ENCODE data around the gene DLX1. TPM values are rescaled to one million over a fixed set of nuclear protein-coding genes. Genes with fewer than 3 reads are reported as not detected.
A peak's percentile ranks its signal among the peaks of the same experiment; 100 is the strongest.

DLX1 gene
- total and polyA plus RNA-seq, 2 experiments from 2014 or later = not detected

DNA sequence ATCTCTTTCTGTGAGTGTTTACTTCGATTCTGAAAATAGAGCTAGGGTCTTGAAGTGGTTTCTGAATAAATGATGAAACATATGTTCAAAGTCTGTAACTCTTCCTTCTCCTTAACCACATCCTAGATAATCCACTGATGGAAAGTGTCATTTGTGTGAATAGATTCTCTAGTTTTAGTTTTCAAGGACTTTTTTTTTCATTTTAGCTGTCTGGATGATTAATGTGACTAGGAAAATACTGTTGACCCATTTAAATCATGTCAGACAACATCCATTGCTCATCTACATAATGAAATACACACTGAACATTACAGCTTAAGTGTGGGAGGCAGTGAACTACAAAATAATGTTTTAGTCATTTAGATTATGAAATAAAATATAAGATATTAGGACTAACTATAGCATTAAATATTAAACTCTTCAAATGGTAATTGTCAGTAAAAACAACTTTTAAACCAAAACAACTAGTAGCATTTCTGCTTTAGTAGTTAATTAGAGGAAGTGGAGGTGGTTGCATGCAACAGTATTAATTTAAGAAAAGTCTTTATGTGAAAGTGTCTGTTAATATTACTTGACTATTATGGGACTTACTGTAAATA lies 39.1 kb upstream of the DLX1 start:
- no peaks in the 10 kb centered on the region for H3K36me3 ChIP-seq
- H3K27ac ChIP-seq = no peak overlapping the region
- peak in 1 of 2 donors; percentile 43 for DNase-seq (ENCODE audit: low read depth in 1 of 2, low spot score in 1 of 2)
- no peak overlapping the region for H3K4me3 ChIP-seq
- no peaks in the 10 kb centered on the region for H3K9me3 ChIP-seq (ENCODE audit: low read depth)
- H3K27me3 ChIP-seq = no peaks in the 10 kb centered on the region
- TF ChIP-seq, protein P1, sequence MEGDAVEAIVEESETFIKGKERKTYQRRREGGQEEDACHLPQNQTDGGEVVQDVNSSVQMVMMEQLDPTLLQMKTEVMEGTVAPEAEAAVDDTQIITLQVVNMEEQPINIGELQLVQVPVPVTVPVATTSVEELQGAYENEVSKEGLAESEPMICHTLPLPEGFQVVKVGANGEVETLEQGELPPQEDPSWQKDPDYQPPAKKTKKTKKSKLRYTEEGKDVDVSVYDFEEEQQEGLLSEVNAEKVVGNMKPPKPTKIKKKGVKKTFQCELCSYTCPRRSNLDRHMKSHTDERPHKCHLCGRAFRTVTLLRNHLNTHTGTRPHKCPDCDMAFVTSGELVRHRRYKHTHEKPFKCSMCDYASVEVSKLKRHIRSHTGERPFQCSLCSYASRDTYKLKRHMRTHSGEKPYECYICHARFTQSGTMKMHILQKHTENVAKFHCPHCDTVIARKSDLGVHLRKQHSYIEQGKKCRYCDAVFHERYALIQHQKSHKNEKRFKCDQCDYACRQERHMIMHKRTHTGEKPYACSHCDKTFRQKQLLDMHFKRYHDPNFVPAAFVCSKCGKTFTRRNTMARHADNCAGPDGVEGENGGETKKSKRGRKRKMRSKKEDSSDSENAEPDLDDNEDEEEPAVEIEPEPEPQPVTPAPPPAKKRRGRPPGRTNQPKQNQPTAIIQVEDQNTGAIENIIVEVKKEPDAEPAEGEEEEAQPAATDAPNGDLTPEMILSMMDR (IDR thresholded peaks at IDR 0.05; ENCODE audit: low read depth, low read length) = no peak
- H3K4me1 ChIP-seq (ENCODE audit: low read depth) = no peaks in the 10 kb centered on the region

DNA sequence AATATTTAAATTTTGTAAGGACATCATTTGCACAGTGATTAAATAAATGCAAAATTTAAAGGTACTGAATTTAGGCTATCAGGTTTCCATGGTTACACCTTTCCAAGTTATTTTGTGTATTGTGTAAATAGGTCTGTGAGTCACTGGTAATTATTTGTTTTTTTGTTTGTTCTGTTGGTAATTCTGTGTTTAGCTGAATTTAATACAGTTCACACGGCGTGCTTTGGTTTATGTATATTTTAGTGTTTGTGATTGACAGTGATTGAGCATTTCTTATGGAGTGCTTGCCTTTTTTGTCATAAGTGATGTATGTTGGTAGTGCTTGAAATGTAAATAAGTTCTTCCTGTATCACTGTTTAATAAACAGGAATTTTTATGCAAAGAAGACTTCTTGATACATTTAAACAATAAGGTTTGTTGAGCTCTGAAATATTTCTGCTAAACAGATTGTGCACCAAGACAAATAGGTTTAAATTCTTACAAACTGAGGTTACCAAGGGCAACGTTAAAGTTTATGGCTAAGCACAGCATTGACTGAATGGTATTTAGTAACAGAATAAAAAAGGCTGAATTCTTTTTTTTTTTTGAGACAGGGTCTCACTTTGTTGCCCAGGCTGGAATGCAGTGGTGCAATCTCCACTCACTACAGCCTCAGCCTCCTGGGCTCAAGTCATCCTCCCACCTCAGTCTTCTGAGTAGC lies 38.3 kb upstream of the DLX1 start:
- TF ChIP-seq, protein P1 (IDR thresholded peaks at IDR 0.05; ENCODE audit: low read depth, low read length) = no peak
- Histone ChIP-seq H3K9me3 (ENCODE audit: low read depth) (no peaks in the 10 kb centered on the region), H3K36me3 (no peaks in the 10 kb centered on the region), H3K27me3 (no peaks in the 10 kb centered on the region), H3K4me1 (ENCODE audit: low read depth) (no peaks in the 10 kb centered on the region), H3K4me3 (no peak overlapping the region), H3K27ac (no peak overlapping the region)
- DNase-seq (ENCODE audit: low read depth in 1 of 2, low spot score in 1 of 2) = no peak

DNA sequence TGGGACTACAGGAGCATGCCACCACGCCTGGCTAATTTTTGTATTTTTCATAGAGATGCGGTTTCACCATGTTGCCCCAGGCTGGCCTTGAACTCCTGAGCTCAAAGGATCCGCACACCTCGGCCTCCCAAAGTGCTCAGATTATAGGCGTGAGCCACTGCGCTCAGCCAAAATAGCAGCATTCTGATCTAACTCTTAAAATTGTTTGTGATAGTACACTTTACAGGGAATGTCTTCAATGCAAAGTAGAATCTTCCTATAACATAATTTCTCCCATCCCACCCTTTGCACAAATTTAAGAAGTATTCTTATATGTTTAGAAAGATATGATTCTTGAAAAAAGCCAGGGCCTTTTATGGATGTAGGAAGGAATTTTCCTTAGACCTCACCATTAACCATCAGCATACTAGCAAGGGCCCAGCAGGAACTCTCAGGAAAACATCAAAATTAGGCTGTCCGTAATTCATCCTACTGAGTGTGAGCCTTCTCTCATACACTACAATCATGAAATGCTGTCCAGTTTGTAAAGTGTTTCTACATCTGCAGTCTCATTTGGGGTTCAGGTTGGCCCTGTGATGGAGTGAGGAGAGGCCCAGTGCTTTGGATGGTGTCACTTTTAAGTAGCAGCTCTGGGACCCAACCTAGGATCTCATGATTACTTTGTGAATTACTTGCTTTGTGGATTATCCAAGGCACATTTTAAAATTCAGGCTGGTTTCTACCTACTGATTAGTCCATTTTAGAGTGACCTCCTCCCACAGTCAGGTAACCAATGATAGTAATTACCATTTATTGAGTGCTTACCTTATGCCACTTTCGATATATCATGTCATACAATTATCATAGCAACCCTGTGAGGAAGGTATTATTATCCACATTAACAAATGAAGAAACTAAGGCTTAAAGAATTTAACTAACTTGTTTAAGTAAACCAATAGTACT lies 37.5 kb upstream of the DLX1 start:
- no peak for DNase-seq (ENCODE audit: low read depth in 1 of 2, low spot score in 1 of 2)
- TF ChIP-seq, protein P1 (IDR thresholded peaks at IDR 0.05; ENCODE audit: low read depth, low read length) = no peak
- H3K9me3 ChIP-seq (ENCODE audit: low read depth) = no peaks in the 10 kb centered on the region
- H3K4me3 ChIP-seq = no peak overlapping the region
- H3K27me3 ChIP-seq = no peaks in the 10 kb centered on the region
- H3K36me3 ChIP-seq = no peaks in the 10 kb centered on the region
- H3K4me1 ChIP-seq (ENCODE audit: low read depth) = peaks cover 6% of the 10 kb centered on the region
- no peak overlapping the region for H3K27ac ChIP-seq

DNA sequence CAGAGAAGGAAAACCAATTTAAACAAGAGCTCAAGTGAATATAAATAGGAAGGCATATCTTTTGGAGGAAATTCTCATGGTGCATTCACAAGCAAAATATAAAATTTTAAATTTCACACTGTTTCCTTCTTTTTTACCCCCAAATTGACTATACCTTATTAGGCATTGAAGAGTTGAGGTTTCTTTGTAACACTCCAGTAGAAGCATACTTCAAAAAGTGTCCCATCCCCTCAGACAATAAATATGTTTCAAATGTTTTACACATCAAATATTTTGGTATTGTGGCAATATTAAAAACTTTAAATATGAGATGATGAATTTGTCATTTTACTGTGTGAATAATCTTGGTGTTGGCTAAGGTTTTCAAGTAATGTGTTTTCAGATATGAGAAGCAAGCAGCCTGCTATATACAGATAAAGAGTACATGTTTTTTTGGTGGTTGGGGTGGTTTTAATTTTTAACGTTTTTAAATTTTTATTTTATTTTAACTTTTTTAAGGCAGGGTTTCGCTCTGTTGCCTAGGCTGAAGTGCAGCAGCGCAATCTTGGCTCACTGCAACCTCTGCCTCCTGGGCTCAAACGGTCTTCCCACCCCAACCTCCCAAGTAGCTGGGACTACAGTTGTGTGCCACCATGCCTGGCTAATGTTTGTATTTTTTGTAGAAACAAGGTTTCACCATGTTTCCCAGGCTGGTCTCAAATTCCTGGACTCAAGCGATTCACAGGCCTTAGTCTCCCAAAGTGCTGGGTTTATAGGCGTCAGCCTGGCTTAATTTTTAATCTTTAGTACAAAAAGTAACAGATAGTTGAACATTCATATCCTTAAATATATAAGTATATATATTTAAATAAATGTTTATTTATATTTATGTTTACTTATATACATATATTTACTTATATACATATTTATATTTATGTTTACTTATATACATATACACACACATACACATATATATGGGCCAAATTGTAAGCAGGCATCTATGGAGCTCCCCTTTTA lies 36.5 kb upstream of the DLX1 start:
- TF ChIP-seq, protein P1 (IDR thresholded peaks at IDR 0.05; ENCODE audit: low read depth, low read length) = no peak
- DNase-seq (ENCODE audit: low read depth in 1 of 2, low spot score in 1 of 2) = no peak
- Histone ChIP-seq H3K4me1 (ENCODE audit: low read depth) (peaks cover 6% of the 10 kb centered on the region), H3K9me3 (ENCODE audit: low read depth) (no peaks in the 10 kb centered on the region), H3K27ac (no peak overlapping the region), H3K4me3 (no peak overlapping the region), H3K27me3 (no peaks in the 10 kb centered on the region), H3K36me3 (no peaks in the 10 kb centered on the region)

All from cardiac muscle cell (in vitro differentiated cells and primary cell).